Brain microvascular endothelial cell (primary cell): ENCODE results near the gene ODF2.
"Not testable (repeated sequence)": the region's sequence is repeated elsewhere in the genome, so short reads cannot be mapped to it uniquely, and the experiment has no call there.

Experiments
- DNase-seq: peaks from one replicate; pipeline ENCODE4 v3.0.0-alpha.2; 2020
- H3K27ac ChIP-seq: fragments of 250-450 bp; sonication (Bioruptor Pico); 2 replicates; pipeline ENCODE4 v1.5.1; 2020; ENCODE audit warnings: mild to moderate bottlenecking, moderate library complexity
- H3K27me3 ChIP-seq: fragments of 250-450 bp; sonication (Bioruptor Pico); replicated peaks from 2 replicates; pipeline ENCODE4 v1.5.1; 2020; ENCODE audit warnings: mild to moderate bottlenecking
- H3K36me3 ChIP-seq: fragments of 250-450 bp; sonication (Bioruptor Pico); replicated peaks from 2 replicates; pipeline ENCODE4 v1.5.1; 2020; ENCODE audit warnings: mild to moderate bottlenecking
- H3K4me3 ChIP-seq: 2 replicates; pipeline ENCODE4 v1.5.1; 2011; ENCODE audit warnings: low read depth, mild to moderate bottlenecking, control low read depth, low read length, moderate library complexity
- in situ Hi-C: cut with HindIII; loops from 2 replicates; pipeline ENCODE4 v1.10.0; 2017; ENCODE audit warnings: low sequenced_read_pairs, low pct_ligation_motif_present
- TF ChIP-seq, protein P1 (sequence below): IDR thresholded peaks from 2 replicates; pipeline ENCODE4 v1.5.1; 2011; ENCODE audit warnings: low read depth, mild to moderate bottlenecking, moderate library complexity, low read length, control low read depth, inconsistent platforms; ENCODE audit errors: missing control alignments

Gene ODF2

DNA sequence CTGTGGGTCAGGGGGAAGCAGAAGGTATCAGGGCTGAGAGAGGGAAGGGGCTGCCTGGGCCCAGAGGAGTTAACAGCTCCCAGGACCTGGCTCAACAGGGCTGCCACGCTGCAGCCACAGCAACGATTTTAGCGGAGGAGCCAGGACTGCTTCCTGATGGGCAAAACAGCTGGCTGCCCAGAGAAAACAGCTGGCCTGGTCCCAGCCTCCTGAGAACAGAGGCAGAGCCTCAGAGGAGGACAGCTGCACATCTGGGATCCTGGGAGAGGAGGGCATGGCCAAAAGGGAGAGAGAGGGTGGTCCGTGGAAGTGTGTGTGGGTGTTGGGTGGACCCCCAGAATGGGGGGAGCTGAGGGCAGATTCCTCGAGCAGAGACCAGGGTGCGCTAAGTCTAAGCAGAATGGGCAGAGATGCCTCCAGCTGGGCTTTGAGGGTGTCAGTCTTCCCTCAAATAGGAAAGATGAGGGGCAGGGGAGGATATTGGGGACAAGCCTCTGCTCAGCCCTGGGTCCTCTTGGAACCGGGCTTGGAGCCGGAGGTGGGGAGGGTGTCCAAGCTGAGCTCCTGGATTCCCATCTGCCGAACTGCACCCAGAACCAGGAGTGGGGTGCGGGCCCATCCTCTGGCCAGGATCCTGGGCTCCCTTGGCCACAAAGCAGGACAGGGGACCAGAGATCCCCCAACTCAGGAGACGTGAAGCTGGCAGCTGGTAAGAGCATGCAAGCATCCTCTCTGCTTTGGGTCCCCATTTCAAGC is 44.3 kb upstream of the ODF2 start:
- no peak overlapping the region for H3K4me3 ChIP-seq
- TF ChIP-seq, protein P1, sequence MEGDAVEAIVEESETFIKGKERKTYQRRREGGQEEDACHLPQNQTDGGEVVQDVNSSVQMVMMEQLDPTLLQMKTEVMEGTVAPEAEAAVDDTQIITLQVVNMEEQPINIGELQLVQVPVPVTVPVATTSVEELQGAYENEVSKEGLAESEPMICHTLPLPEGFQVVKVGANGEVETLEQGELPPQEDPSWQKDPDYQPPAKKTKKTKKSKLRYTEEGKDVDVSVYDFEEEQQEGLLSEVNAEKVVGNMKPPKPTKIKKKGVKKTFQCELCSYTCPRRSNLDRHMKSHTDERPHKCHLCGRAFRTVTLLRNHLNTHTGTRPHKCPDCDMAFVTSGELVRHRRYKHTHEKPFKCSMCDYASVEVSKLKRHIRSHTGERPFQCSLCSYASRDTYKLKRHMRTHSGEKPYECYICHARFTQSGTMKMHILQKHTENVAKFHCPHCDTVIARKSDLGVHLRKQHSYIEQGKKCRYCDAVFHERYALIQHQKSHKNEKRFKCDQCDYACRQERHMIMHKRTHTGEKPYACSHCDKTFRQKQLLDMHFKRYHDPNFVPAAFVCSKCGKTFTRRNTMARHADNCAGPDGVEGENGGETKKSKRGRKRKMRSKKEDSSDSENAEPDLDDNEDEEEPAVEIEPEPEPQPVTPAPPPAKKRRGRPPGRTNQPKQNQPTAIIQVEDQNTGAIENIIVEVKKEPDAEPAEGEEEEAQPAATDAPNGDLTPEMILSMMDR = no peak
- in situ Hi-C loops = no loop called here
- peaks cover 5% of the 10 kb centered on the region for H3K27me3 ChIP-seq
- DNase-seq = no peak
- H3K36me3 ChIP-seq = no peaks in the 10 kb centered on the region
- H3K27ac ChIP-seq = no peak overlapping the region

DNA sequence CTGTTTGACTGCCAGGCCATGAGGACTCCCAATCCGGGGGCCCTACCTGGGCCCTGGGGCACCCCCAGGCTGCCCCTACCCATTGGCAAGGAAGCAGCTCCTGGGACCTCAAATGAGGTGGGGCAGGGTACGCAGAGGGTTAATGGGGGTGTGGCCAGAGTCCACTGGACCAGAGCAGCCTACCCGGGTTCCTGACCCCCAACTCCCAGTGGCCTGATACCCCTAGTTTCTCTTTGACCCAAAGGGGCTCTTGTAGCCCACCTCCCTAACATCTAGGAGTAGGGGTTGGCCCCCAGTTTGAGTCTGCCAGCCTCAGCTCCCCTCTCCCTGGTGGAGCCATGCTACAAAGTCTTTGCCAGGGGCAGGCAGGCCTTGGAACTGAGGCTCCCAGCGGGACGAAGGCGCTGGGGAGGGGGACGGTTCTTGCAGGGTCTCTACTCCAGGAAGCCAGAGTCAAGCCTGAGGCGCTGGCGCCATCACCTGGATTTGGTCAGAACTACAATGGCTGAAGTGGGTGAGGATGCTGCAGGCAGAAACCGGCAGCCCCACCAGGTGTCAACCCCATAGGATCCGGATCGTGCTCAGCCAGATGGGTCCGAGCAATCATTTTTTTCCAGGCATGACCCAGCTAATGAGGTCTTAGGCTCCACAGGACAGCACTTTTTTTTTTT is 43.6 kb upstream of the ODF2 start:
- Histone ChIP-seq H3K27ac (no peak overlapping the region), H3K4me3 (no peak overlapping the region), H3K27me3 (peaks cover 5% of the 10 kb centered on the region), H3K36me3 (no peaks in the 10 kb centered on the region)
- TF ChIP-seq, protein P1 = peak; percentile 79
- peak; percentile 43 for DNase-seq
- in situ Hi-C loops = no loop called here

DNA sequence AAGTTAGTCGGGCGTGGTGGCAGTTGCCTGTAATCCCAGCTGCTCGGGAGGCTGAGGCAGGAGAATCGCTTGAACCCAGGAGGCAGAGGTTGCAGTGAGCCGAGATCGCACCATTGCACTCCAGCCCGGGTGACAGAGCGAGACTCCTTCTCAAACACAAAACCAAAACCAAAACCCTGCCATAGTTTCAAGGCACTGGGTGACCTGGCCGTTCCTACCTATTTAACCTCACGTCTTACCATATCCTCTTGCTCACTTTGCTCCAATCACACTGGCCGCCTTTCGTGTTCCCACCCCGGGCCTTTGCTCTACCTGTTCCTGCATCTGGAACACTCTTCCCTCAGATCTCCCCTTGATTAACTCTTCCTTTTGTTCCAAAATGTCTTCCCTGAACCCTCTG is 42.1 kb upstream of the ODF2 start:
- DNase-seq, H3K27ac ChIP-seq, H3K4me3 ChIP-seq, in situ Hi-C loops, H3K27me3 ChIP-seq, H3K36me3 ChIP-seq: not testable (repeated sequence)

DNA sequence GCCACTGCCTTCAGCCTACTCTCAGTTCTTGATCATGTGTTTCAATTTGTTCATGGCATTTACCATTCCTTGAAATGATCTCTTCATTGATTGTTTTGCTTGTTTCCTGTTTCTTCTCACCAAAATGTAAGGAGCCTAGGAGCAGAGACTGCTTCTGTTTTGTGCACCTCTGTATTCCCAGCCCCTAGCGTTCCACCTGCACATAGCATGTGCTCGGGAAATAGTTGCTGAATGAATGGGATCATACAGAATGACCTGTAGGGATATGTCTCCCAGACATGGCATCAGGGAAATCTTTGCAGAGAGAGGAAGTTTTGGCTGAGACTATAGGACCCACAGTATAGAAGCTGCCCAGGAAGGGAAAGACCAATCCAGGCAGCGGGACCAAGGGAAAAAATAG is 41.3 kb upstream of the ODF2 start:
- no peak overlapping the region for H3K27ac ChIP-seq
- H3K4me3 ChIP-seq = no peak overlapping the region
- TF ChIP-seq, protein P1 = peak; percentile 51
- H3K27me3 ChIP-seq = peaks cover 5% of the 10 kb centered on the region
- in situ Hi-C loops = no loop called here
- no peaks in the 10 kb centered on the region for H3K36me3 ChIP-seq
- no peak for DNase-seq

DNA sequence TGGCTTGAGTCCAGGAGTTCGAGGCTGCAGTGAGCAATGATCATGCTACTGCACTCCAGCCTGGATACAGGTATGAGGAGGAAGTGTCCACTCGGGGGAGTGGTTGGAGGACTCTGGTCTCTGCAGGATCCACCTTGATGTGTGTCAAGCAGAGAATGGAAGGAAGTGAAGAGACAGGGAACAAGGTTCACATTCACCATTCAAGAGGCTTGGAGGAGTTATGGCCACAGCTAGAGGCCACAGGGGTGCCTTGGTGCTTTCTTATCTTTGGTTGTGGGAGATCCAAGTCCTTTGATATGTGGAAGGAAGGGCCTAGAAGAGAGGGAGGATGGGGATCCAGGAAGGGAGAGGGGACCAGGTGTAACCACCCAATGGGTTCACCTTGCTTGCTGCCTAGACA is 40.5 kb upstream of the ODF2 start:
- Histone ChIP-seq H3K27ac (no peak overlapping the region), H3K4me3 (no peak overlapping the region), H3K27me3 (peaks cover 5% of the 10 kb centered on the region), H3K36me3 (no peaks in the 10 kb centered on the region)
- DNase-seq = no peak
- TF ChIP-seq, protein P1 = no peak
- in situ Hi-C loops = no loop called here

DNA sequence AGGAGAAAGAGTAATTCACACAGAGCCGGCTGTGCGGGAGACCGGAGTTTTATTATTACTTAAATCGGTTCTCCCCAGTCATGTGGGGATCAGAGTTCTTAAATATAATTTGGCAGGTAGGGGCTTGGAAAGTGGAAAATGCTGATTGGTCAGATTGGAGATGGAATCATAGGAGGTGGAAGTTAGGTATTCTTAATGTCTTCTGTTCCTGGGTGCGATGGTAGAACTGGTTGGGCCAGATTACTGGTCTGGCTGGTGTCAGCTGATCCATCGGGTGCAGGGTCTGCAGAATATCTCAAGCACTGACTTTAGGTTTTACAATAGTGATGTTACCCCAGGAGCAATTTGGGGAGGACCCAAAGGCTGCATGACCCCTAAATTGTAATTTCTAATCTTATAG is 39.8 kb upstream of the ODF2 start:
- Histone ChIP-seq H3K27ac (no peak overlapping the region), H3K36me3 (no peaks in the 10 kb centered on the region), H3K4me3 (no peak overlapping the region), H3K27me3 (peaks cover 5% of the 10 kb centered on the region)
- DNase-seq = no peak
- in situ Hi-C loops = no loop called here
- TF ChIP-seq, protein P1 = no peak
